ENCODE data around the gene CPN2. TPM values are rescaled to one million over a fixed set of nuclear protein-coding genes. Genes with fewer than 3 reads are reported as not detected.

Gene CPN2
- total RNA-seq, 1 donor from 2014 or later = 2.4 TPM

- Histone ChIP-seq H3K9me3 (replicated peaks) (peaks cover 15% of the 10 kb centered on the region), H3K27ac (replicated peaks) (no peak overlapping the region), H3K4me1 (no peaks in the 10 kb centered on the region), H3K27me3 (ENCODE audit: low read depth) (peaks cover 58% of the 10 kb centered on the region), H3K4me3 (no peak overlapping the region), H3K36me3 (no peaks in the 10 kb centered on the region)
- TF ChIP-seq CTCF (IDR thresholded peaks at IDR 0.05; ENCODE audit: borderline replicate concordance) = no peak
- DNase-seq = no peak
- intact Hi-C loops (cut with micrococcal nuclease) = no loop called here
Observed at GRCh38 chr3:194390835-194391234, 39.7 kb upstream of the CPN2 start.

GRCh38 chr3:194389269-194389668 lies 38.1 kb upstream of the CPN2 start:
- Histone ChIP-seq H3K9me3 (replicated peaks) (peaks cover 15% of the 10 kb centered on the region), H3K4me3 (no peak overlapping the region), H3K36me3 (no peaks in the 10 kb centered on the region), H3K27me3 (ENCODE audit: low read depth) (peaks cover 59% of the 10 kb centered on the region), H3K27ac (replicated peaks) (no peak overlapping the region), H3K4me1 (no peaks in the 10 kb centered on the region)
- DNase-seq = no peak
- no peak for TF ChIP-seq CTCF (IDR thresholded peaks at IDR 0.05; ENCODE audit: borderline replicate concordance)
- intact Hi-C loops (cut with micrococcal nuclease) = no loop called here

- no peak overlapping the region for H3K4me3 ChIP-seq
- no peak overlapping the region for H3K27ac ChIP-seq (replicated peaks)
- H3K4me1 ChIP-seq = no peaks in the 10 kb centered on the region
- no peaks in the 10 kb centered on the region for H3K36me3 ChIP-seq
- peaks cover 51% of the 10 kb centered on the region for H3K27me3 ChIP-seq (ENCODE audit: low read depth)
- H3K9me3 ChIP-seq (replicated peaks) = peaks cover 15% of the 10 kb centered on the region
- intact Hi-C loops (cut with micrococcal nuclease) = no loop called here
- no peak for DNase-seq
- no peak for TF ChIP-seq CTCF (IDR thresholded peaks at IDR 0.05; ENCODE audit: borderline replicate concordance)
Observed at GRCh38 chr3:194387926-194388418, 36.8 kb upstream of the CPN2 start.

GRCh38 chr3:194387276-194387675 lies 36.1 kb upstream of the CPN2 start:
- Histone ChIP-seq H3K36me3 (no peaks in the 10 kb centered on the region), H3K27ac (replicated peaks) (no peak overlapping the region), H3K4me1 (no peaks in the 10 kb centered on the region), H3K9me3 (replicated peaks) (peaks cover 15% of the 10 kb centered on the region), H3K27me3 (ENCODE audit: low read depth) (peaks cover 47% of the 10 kb centered on the region), H3K4me3 (no peak overlapping the region)
- no peak for DNase-seq
- intact Hi-C loops (cut with micrococcal nuclease) = no loop called here
- no peak for TF ChIP-seq CTCF (IDR thresholded peaks at IDR 0.05; ENCODE audit: borderline replicate concordance)

- H3K36me3 ChIP-seq = no peaks in the 10 kb centered on the region
- H3K27me3 ChIP-seq (ENCODE audit: low read depth) = peaks cover 43% of the 10 kb centered on the region
- TF ChIP-seq CTCF (IDR thresholded peaks at IDR 0.05; ENCODE audit: borderline replicate concordance) = no peak
- H3K4me1 ChIP-seq = no peaks in the 10 kb centered on the region
- no peak overlapping the region for H3K27ac ChIP-seq (replicated peaks)
- H3K4me3 ChIP-seq = no peak overlapping the region
- intact Hi-C loops (cut with micrococcal nuclease) = no loop called here
- DNase-seq = no peak
- peaks cover 15% of the 10 kb centered on the region for H3K9me3 ChIP-seq (replicated peaks)
Observed at GRCh38 chr3:194386648-194387047, 35.5 kb upstream of the CPN2 start.

All from left ventricle myocardium inferior (tissue), 1 donor.